ENCODE measurements around the gene MPO.

Gene MPO

GRCh38 chr17:58248955-58249269, 31.8 kb downstream of the MPO start (continued):
- no peak for TF ChIP-seq TSHZ2 (CRISPR knock-in tag; IDR thresholded peaks at IDR 0.05)
- TF ChIP-seq ZC3H10 (CRISPR knock-in tag; IDR thresholded peaks at IDR 0.05) = no peak
- TF ChIP-seq TOX (CRISPR knock-in tag; IDR thresholded peaks at IDR 0.05; ENCODE audit: borderline replicate concordance) = no peak

- no peak for TF ChIP-seq BACH2 (CRISPR knock-in tag; IDR thresholded peaks at IDR 0.05; ENCODE audit: borderline replicate concordance)
- no peak for TF ChIP-seq CSRNP3 (CRISPR knock-in tag; IDR thresholded peaks at IDR 0.05)
- TF ChIP-seq SNAI2 (CRISPR knock-in tag; IDR thresholded peaks at IDR 0.05) = no peak
- TF ChIP-seq CREB5 (CRISPR knock-in tag; IDR thresholded peaks at IDR 0.05; ENCODE audit: low read depth) = no peak
- TF ChIP-seq TSHZ2 (CRISPR knock-in tag; IDR thresholded peaks at IDR 0.05) = no peak
- TF ChIP-seq ARNTL (CRISPR knock-in tag; IDR thresholded peaks at IDR 0.05; ENCODE audit: borderline replicate concordance, low read depth) = no peak
- no peak for TF ChIP-seq ZFP30 (CRISPR knock-in tag; IDR thresholded peaks at IDR 0.05)
- TF ChIP-seq POU6F1 (CRISPR knock-in tag; IDR thresholded peaks at IDR 0.05; ENCODE audit: borderline replicate concordance, low read depth) = no peak
- TF ChIP-seq ZFP3 (CRISPR knock-in tag; IDR thresholded peaks at IDR 0.05) = no peak
- TF ChIP-seq CSDC2 (CRISPR knock-in tag; IDR thresholded peaks at IDR 0.05) = no peak
- no peak for TF ChIP-seq PATZ1 (CRISPR knock-in tag; IDR thresholded peaks at IDR 0.05; ENCODE audit: borderline replicate concordance)
- no peak for TF ChIP-seq TCF4 (CRISPR knock-in tag; IDR thresholded peaks at IDR 0.05; ENCODE audit: borderline replicate concordance)
- TF ChIP-seq TOX (CRISPR knock-in tag; IDR thresholded peaks at IDR 0.05; ENCODE audit: borderline replicate concordance) = no peak
- no peak for ATAC-seq
Observed at GRCh38 chr17:58247511-58248363, 33.0 kb downstream of the MPO start.

- ATAC-seq = no peak
- TF ChIP-seq ZC3H10 (CRISPR knock-in tag; IDR thresholded peaks at IDR 0.05) = no peak
- TF ChIP-seq CSRNP3 (CRISPR knock-in tag; IDR thresholded peaks at IDR 0.05) = no peak
Observed at GRCh38 chr17:58246781-58247180, 34.0 kb downstream of the MPO start.

All from SK-N-SH treated with all-trans-retinoic acid at 6 μM for 48 hours (cell line).